HG02852 (cell line): ENCODE results near the gene TASP1.
A peak's percentile ranks its signal among the peaks of the same experiment; 100 is the strongest.

ENCODE experiments used
- ATAC-seq: cut with Tn5 transposase; IDR thresholded peaks from one replicate; pipeline ENCODE4 v1.9.1; 2021; ENCODE audit warnings: mild to moderate bottlenecking, moderate library complexity; ENCODE audit not compliant: unreplicated experiment

TASP1 gene

GRCh38 chr20:13355941-13356486, 282.7 kb downstream of the TASP1 start:
- ATAC-seq, result no peak

- no peak for ATAC-seq
These were observed 283.3 kb downstream of the TASP1 start for GRCh38 chr20:13355411-13355810.

DNA sequence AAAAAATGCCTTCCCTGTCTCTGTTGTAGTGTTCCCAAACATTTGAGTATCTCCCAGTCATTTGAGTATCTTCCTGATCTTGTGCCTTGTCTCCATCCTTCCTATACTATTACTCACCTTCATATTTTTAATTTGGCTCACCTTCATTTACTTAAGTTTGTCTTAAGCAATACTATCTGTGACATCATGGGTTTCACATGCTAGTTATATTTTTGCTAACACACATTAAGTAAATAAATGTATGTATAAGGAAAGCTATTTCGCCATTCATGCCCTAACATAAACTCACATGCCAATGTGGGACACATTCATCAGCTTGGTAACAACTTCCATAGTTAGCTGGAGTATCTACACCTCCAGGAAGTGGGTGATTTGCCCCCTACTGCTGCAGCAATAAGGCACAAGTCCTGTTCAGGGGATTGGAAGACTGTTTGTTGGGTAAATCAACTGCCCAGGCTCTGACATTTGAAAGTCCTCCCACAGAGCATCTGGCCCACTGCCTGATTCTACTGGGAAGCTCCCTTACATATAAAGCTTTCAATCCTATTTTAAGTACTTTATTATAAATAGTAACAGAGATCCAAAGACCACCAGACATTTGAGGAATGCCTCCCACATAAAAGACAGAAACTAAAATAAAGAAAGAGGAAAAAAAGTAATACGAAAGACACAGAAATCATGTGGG, 285.3 kb downstream of the TASP1 start:
- ATAC-seq, result no peak

DNA sequence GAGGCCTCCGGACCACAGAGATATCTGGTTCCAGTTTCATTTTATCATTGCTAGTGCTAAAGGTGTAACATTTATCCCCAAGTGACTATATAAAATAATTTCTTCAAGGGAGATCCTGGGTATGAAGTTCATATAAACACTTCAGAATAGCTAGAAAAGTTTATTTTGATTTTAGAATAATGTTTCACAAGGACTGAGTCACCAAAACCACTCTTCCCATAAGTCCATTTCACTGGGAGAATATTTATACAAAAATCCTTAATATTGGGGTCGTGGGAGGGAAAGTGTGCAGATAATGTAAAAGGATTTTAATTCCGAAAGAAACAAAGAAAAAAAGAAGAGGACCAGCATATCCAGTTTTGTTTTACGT, 289.5 kb downstream of the TASP1 start:
- no peak for ATAC-seq

- ATAC-seq, result no peak
These were observed 290.2 kb downstream of the TASP1 start for GRCh38 chr20:13348311-13349234.

DNA sequence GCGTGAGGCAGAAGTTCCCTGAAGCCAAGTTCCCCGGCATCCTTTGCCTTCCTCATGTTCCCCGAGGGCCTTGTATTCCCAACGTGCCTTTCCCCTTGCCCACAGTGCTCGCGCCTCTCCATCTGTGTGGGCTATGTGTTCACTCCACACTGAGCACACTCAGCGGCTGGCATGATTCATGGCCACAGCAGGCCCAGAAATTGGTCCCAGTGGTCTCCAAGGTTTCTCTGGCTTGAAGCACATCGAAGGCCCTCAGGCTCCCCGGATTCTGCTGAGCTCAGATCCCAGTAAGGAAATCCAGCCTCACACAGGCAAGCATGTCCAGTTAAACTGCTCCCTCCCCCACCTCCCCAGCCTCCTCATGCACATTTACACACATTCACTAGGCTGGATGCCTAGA, 294.1 kb downstream of the TASP1 start:
- ATAC-seq, result no peak

- ATAC-seq, result no peak
These were observed 296.1 kb downstream of the TASP1 start for GRCh38 chr20:13342469-13343242.

DNA sequence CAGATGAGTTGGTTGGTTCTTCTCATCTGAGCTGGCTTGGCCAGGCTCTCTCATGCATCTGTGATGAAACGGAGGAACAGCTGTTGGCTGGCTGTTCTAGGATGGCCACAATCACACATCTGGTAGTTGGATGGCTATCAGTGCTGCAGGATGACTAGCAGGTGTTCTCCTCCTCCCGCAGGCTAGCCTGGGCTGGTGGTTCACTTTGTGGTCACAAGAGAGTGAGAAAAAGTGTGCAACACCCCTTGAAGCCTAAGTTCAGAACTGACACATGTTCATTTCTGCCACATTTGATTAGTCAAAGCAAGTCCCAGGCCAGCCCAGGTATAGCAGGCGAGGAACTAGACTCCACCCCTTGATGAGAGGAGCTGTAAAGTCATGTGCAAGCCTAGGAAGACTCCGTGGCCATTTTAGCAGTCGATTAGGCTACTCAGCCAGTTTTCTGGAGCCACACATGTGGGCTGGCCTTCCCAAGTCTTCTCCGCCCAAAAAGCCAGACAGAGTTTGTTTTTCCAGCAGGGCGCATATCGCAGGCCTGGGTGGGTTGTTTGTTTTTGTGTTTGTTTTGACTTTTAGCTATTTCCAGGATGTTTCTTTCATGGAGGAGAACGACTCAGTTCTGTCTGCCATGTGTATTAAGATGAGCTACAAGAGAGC, 296.9 kb downstream of the TASP1 start:
- peak; percentile 52 for ATAC-seq

DNA sequence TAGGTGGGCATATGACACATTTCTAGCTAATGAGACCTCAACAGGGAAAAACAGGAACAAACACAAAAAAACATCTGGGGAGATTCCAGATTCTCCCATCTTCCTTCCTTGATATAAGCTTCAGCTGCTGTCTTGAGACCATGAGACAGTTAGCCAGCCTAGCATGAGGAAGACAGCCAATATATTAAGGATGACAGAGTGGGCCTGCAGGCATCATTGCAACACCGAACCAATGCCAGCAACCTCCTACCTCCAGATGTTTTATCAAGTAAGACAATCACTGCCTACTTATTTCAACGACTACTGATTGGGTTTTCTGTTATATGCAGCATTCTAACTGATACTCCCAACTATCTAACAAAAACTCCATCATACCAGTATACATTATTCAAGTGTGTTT, 298.6 kb downstream of the TASP1 start:
- ATAC-seq, result no peak
